ENCODE data around the gene LENG9.

DNA sequence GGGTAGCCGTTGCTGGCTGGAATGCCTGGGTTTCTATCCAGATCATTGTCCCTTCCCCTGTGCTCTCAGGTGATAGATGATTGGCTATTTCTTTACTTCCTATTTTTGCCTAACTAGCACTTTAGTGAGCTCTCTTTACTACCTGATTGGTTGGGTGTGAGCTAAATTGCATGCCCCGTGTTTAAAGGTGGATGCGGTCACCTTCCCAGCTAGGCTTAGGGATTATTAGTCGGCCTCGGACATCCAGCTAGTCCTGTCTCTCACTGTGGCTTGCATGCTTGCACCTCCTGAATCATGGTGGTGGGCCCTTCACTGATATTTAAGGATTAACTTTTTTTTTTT lies 38.2 kb downstream of the LENG9 start:
- TF ChIP-seq EP300 (IDR thresholded peaks at IDR 0.05), result no peak
- no peak for TF ChIP-seq MAZ (IDR thresholded peaks at IDR 0.05; ENCODE audit: borderline replicate concordance, low read depth, low read length)
- TF ChIP-seq GATA3 (IDR thresholded peaks at IDR 0.05; ENCODE audit: borderline replicate concordance), result no peak
- no peak for TF ChIP-seq FOXS1 (CRISPR knock-in tag; IDR thresholded peaks at IDR 0.05)
- TF ChIP-seq, protein P1, sequence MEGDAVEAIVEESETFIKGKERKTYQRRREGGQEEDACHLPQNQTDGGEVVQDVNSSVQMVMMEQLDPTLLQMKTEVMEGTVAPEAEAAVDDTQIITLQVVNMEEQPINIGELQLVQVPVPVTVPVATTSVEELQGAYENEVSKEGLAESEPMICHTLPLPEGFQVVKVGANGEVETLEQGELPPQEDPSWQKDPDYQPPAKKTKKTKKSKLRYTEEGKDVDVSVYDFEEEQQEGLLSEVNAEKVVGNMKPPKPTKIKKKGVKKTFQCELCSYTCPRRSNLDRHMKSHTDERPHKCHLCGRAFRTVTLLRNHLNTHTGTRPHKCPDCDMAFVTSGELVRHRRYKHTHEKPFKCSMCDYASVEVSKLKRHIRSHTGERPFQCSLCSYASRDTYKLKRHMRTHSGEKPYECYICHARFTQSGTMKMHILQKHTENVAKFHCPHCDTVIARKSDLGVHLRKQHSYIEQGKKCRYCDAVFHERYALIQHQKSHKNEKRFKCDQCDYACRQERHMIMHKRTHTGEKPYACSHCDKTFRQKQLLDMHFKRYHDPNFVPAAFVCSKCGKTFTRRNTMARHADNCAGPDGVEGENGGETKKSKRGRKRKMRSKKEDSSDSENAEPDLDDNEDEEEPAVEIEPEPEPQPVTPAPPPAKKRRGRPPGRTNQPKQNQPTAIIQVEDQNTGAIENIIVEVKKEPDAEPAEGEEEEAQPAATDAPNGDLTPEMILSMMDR (IDR thresholded peaks at IDR 0.05), result no peak
- TF ChIP-seq POLR2A (IDR thresholded peaks at IDR 0.05; ENCODE audit: low read length), result no peak
- TF ChIP-seq SMC3 (IDR thresholded peaks at IDR 0.05), result no peak
